Measurements from ENCODE around the gene MACO1.
"Not testable (repeated sequence)": the region's sequence is repeated elsewhere in the genome, so short reads cannot be mapped to it uniquely, and the experiment has no call there.

DNA sequence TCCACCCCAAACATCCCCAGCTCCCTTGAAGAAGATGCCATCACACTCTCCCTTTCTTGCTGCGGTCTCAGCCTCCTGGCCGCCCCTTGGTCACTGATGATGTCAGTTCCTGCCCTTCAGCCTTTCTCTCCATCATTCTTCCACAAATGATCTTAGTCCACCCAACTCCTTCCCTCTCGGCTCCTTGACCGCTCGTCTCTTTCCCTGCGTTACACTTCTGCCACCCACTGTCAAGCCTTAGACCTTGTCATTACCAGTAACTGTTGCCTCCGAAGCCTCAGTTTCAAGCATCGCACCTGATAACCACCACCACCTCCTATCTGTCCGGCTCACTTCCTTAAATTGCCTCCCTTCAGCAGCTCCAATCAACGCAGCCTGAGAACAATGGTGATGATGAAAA, 33.1 kb upstream of the MACO1 start:
- TF ChIP-seq, protein P1, sequence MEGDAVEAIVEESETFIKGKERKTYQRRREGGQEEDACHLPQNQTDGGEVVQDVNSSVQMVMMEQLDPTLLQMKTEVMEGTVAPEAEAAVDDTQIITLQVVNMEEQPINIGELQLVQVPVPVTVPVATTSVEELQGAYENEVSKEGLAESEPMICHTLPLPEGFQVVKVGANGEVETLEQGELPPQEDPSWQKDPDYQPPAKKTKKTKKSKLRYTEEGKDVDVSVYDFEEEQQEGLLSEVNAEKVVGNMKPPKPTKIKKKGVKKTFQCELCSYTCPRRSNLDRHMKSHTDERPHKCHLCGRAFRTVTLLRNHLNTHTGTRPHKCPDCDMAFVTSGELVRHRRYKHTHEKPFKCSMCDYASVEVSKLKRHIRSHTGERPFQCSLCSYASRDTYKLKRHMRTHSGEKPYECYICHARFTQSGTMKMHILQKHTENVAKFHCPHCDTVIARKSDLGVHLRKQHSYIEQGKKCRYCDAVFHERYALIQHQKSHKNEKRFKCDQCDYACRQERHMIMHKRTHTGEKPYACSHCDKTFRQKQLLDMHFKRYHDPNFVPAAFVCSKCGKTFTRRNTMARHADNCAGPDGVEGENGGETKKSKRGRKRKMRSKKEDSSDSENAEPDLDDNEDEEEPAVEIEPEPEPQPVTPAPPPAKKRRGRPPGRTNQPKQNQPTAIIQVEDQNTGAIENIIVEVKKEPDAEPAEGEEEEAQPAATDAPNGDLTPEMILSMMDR (IDR thresholded peaks at IDR 0.05), result not testable (repeated sequence)
- TF ChIP-seq, protein P2, sequence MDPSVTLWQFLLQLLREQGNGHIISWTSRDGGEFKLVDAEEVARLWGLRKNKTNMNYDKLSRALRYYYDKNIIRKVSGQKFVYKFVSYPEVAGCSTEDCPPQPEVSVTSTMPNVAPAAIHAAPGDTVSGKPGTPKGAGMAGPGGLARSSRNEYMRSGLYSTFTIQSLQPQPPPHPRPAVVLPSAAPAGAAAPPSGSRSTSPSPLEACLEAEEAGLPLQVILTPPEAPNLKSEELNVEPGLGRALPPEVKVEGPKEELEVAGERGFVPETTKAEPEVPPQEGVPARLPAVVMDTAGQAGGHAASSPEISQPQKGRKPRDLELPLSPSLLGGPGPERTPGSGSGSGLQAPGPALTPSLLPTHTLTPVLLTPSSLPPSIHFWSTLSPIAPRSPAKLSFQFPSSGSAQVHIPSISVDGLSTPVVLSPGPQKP (IDR thresholded peaks at IDR 0.05; ENCODE audit: low read depth, low read length), result not testable (repeated sequence)
- TF ChIP-seq POLR2A (IDR thresholded peaks at IDR 0.05; ENCODE audit: low read length); SMC3 (IDR thresholded peaks at IDR 0.05); BHLHE40 (IDR thresholded peaks at IDR 0.05; ENCODE audit: low read depth, low read length); MYC (IDR thresholded peaks at IDR 0.05; ENCODE audit: borderline replicate concordance, low read length): not testable (repeated sequence)
- TF ChIP-seq, protein P3, sequence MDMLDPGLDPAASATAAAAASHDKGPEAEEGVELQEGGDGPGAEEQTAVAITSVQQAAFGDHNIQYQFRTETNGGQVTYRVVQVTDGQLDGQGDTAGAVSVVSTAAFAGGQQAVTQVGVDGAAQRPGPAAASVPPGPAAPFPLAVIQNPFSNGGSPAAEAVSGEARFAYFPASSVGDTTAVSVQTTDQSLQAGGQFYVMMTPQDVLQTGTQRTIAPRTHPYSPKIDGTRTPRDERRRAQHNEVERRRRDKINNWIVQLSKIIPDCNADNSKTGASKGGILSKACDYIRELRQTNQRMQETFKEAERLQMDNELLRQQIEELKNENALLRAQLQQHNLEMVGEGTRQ (IDR thresholded peaks at IDR 0.05), result not testable (repeated sequence)
- TF ChIP-seq, protein P4, sequence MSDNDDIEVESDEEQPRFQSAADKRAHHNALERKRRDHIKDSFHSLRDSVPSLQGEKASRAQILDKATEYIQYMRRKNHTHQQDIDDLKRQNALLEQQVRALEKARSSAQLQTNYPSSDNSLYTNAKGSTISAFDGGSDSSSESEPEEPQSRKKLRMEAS (IDR thresholded peaks at IDR 0.05), result not testable (repeated sequence)

Data from A549 (cell line).